Osteoblast (primary cell): ENCODE measurements around the gene IDH3B. TPM values are rescaled to one million over a fixed set of nuclear protein-coding genes. Genes with fewer than 3 reads are reported as not detected.
"Not testable (repeated sequence)": the region's sequence is repeated elsewhere in the genome, so short reads cannot be mapped to it uniquely, and the experiment has no call there.

Experiments
- DNase-seq: peaks from one replicate; pipeline ENCODE4 v3.0.0; 2011; ENCODE audit warnings: low spot score, mixed read lengths; ENCODE audit not compliant: insufficient read length; ENCODE audit errors: missing footprints
- H2AFZ ChIP-seq: 2 replicates; pipeline ENCODE4 v1.6.0; 2011; ENCODE audit warnings: mild to moderate bottlenecking, low read length
- H3K27ac ChIP-seq: 2 replicates; pipeline ENCODE4 v1.5.1; 2011; ENCODE audit warnings: mild to moderate bottlenecking, low read depth, low read length, moderate library complexity
- H3K27me3 ChIP-seq: 2 replicates; pipeline ENCODE4 v1.6.0; 2012; ENCODE audit warnings: mild to moderate bottlenecking, control low read depth, inconsistent platforms, low read length, moderate library complexity; ENCODE audit not compliant: insufficient read depth
- H3K36me3 ChIP-seq: 2 replicates; pipeline ENCODE4 v1.5.1; 2011; ENCODE audit warnings: mild to moderate bottlenecking, low read length, control low read depth, moderate library complexity; ENCODE audit not compliant: insufficient read depth
- H3K4me1 ChIP-seq: 2 replicates; pipeline ENCODE4 v1.5.1; 2011; ENCODE audit warnings: mild to moderate bottlenecking, low read length, control low read depth, moderate library complexity; ENCODE audit not compliant: insufficient read depth
- H3K4me2 ChIP-seq: 2 replicates; pipeline ENCODE4 v1.6.0; 2011; ENCODE audit warnings: mild to moderate bottlenecking, low read length; ENCODE audit not compliant: insufficient read depth
- H3K4me3 ChIP-seq: fragments of 200-600 bp; sonication (generic); 3 replicates; pipeline ENCODE4 v1.5.1; 2012; ENCODE audit warnings: mild to moderate bottlenecking, low read length, inconsistent platforms; ENCODE audit not compliant: insufficient read depth
- H3K79me2 ChIP-seq: 2 replicates; pipeline ENCODE4 v1.6.0; 2012; ENCODE audit warnings: mild to moderate bottlenecking, low read length, control low read depth, inconsistent platforms; ENCODE audit not compliant: insufficient read depth
- H3K9me3 ChIP-seq: 2 replicates; pipeline ENCODE4 v1.5.1; 2011; ENCODE audit warnings: low read depth, low read length, control low read depth
- H4K20me1 ChIP-seq: 2 replicates; pipeline ENCODE4 v1.6.0; 2012; ENCODE audit warnings: mild to moderate bottlenecking, low read length, control low read depth; ENCODE audit not compliant: insufficient read depth
- CTCF ChIP-seq: IDR thresholded peaks from 2 replicates; pipeline ENCODE4 v1.5.1; 2011; ENCODE audit warnings: mild to moderate bottlenecking, low read depth, low read length, moderate library complexity; ENCODE audit errors: extremely low read depth
- total RNA-seq: library from RNA; depleted of rRNA; stranded (reverse); fragments of >200 nt; gene quantifications from 2 replicates; pipeline ENCODE4 v1.2.3, GENCODE V29; 2012

The IDH3B gene
- total RNA-seq, 1 donor = 71.7 TPM

DNA sequence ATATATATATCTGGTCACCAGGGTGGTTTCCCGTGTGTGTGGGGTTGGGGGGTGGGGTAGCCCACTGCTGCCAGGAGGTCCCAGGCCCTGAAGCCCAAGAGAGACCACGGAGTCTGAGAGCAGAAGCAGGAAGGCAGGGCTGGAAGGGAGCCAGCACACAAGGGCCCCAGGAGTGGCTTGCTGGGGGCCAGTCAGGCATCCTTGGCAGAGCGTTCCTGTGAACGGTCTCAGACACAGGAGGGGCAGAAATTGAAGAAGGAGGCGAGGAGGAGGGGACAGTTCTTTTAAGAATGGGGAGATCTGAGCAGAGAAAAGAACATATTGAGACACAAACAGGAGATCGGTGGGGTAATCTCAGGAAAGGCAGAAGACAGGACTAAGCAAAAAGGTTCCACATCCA, 26.7 kb upstream of the IDH3B start:
- Histone ChIP-seq H3K9me3 (no peaks in the 10 kb centered on the region), H3K4me2 (no peak overlapping the region), H4K20me1 (no peaks in the 10 kb centered on the region), H2AFZ (no peak overlapping the region), H3K27me3 (peaks cover 60% of the 10 kb centered on the region), H3K36me3 (no peaks in the 10 kb centered on the region), H3K79me2 (no peaks in the 10 kb centered on the region), H3K4me1 (no peaks in the 10 kb centered on the region), H3K27ac (no peak overlapping the region), H3K4me3 (no peak overlapping the region)
- DNase-seq = no peak
- TF ChIP-seq CTCF = no peak

DNA sequence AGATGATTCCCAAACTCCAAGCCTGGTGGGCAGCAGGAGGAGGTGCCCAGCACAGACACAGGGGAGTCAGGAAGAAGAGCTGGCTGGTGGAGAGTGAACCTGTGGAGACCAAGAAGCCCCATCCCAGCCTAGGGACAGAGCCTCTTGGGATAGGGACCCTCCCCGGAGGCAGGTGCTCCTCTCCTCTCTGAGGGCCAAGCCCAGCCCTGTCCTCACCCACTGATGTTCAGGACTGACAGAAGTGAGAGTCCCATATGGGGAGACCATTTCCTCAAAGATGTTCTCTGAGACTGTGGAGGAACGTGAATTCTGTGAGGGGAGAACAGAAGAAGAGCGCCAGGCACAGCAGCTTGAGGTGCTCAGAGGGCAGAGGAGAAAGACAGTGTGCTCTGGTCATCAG, 26.2 kb upstream of the IDH3B start:
- H4K20me1 ChIP-seq = no peaks in the 10 kb centered on the region
- no peak overlapping the region for H3K27ac ChIP-seq
- no peaks in the 10 kb centered on the region for H3K9me3 ChIP-seq
- H2AFZ ChIP-seq = no peak overlapping the region
- H3K36me3 ChIP-seq = no peaks in the 10 kb centered on the region
- peak; percentile 73 for DNase-seq
- no peak overlapping the region for H3K4me2 ChIP-seq
- H3K27me3 ChIP-seq = peaks cover 58% of the 10 kb centered on the region
- H3K4me3 ChIP-seq = no peak overlapping the region
- TF ChIP-seq CTCF = no peak
- no peaks in the 10 kb centered on the region for H3K4me1 ChIP-seq
- no peaks in the 10 kb centered on the region for H3K79me2 ChIP-seq

DNA sequence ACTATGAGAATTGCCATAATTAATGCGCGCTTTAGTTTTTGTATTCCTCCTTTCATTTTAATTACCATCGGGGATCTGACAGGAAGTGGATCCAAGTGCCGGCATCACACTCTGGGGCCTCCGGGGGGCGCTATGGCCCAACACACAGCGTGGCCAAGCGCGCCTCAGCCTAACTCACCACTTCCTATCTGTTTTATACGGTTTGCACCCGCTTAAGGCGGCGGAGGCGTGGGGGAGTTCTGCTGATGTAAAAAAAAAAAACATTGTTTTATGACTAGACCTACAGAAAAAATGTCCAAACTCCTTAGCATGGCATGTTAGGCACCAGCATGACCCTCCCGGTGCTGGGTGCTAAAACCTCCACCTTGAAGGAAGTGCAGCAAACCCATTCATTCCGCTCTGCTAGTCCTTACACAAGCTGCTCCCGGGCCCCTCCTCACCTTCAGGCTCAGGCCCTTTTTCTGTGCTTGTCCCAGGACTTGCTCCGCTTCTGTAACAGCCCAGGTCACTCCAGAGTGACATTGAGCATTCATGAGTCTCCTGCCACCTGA, 24.1 kb upstream of the IDH3B start:
- Histone ChIP-seq H3K4me3 (no peak overlapping the region), H3K36me3 (no peaks in the 10 kb centered on the region), H3K9me3 (no peaks in the 10 kb centered on the region), H2AFZ (no peak overlapping the region), H3K4me2 (peak overlapping the region; percentile 20), H3K4me1 (no peaks in the 10 kb centered on the region), H3K27ac (no peak overlapping the region), H3K79me2 (no peaks in the 10 kb centered on the region), H3K27me3 (peaks cover 38% of the 10 kb centered on the region), H4K20me1 (no peaks in the 10 kb centered on the region)
- DNase-seq = peak; percentile 91
- peak; percentile 64 for TF ChIP-seq CTCF

GRCh38 chr20:2687514-2687913, 23.5 kb upstream of the IDH3B start:
- no peaks in the 10 kb centered on the region for H4K20me1 ChIP-seq
- H3K4me3 ChIP-seq = no peak overlapping the region
- peak overlapping the region; percentile 20 for H3K4me2 ChIP-seq
- H3K27me3 ChIP-seq = peaks cover 38% of the 10 kb centered on the region
- no peaks in the 10 kb centered on the region for H3K36me3 ChIP-seq
- no peak for DNase-seq
- no peak overlapping the region for H3K27ac ChIP-seq
- no peaks in the 10 kb centered on the region for H3K9me3 ChIP-seq
- H2AFZ ChIP-seq = peak overlapping the region; percentile 53
- TF ChIP-seq CTCF = no peak
- H3K4me1 ChIP-seq = no peaks in the 10 kb centered on the region
- no peaks in the 10 kb centered on the region for H3K79me2 ChIP-seq

GRCh38 chr20:2684817-2685216, 20.8 kb upstream of the IDH3B start:
- not testable (repeated sequence) for H3K9me3 ChIP-seq, H3K4me3 ChIP-seq, H3K36me3 ChIP-seq, H3K4me1 ChIP-seq, H3K27ac ChIP-seq, DNase-seq, H3K4me2 ChIP-seq, H4K20me1 ChIP-seq, H3K79me2 ChIP-seq, H2AFZ ChIP-seq
- peaks cover 15% of the 10 kb centered on the region for H3K27me3 ChIP-seq

DNA sequence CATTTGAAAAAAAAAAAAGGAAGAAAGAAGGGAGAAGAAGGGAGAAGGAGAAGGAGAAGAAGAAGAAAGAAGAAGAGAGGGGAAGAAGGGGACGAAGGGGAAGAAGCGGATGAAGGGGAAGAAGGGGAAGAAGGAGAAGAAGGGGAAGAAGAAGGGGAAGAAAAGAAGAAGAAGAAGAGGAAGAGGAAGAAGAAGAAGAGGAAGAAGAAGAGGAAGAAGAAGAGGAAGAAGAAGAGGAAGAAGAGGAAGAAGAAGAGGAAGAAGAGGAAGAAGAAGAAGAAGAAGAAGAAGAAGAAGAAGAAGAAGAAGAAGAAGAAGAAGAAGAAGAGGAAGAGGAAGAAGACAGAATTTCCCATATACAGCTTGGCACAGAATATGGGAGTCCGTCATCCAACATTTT, 18.0 kb upstream of the IDH3B start:
- not testable (repeated sequence) for H3K4me3 ChIP-seq, H4K20me1 ChIP-seq, H3K27ac ChIP-seq, H3K36me3 ChIP-seq, H2AFZ ChIP-seq, H3K79me2 ChIP-seq, DNase-seq, H3K9me3 ChIP-seq, H3K4me2 ChIP-seq, H3K27me3 ChIP-seq, H3K4me1 ChIP-seq
